B cell (primary cell): ENCODE data around the gene SLC17A8. TPM values are rescaled to one million over a fixed set of nuclear protein-coding genes. Genes with fewer than 3 reads are reported as not detected.

ENCODE experiments used
- ATAC-seq: fragments of 200-7000 bp; cut with Tn5 transposase; one replicate; pipeline ENCODE4 v1.10.0; 2021; ENCODE audit warnings: low read depth, mild to moderate bottlenecking, moderate number of reproducible peaks, moderate library complexity
- CTCF ChIA-PET: fragments of 350-600 bp; sonication (Branson Sonifier 250); formaldehyde crosslinking; loops from one replicate; lab custom pipeline; 2021; ENCODE audit warnings: antibody characterized with exemption, inconsistent platforms; lab: Charles Lee
- POLR2A ChIA-PET: fragments of 350-600 bp; sonication (Branson Sonifier 250); formaldehyde crosslinking; loops from one replicate; lab custom pipeline; 2021; ENCODE audit warnings: antibody characterized with exemption; lab: Charles Lee
- DNase-seq: peaks from one replicate; pipeline ENCODE4 v3.0.0; 2013
- H2AFZ ChIP-seq: 2 replicates; pipeline ENCODE4 v1.6.1; 2012; ENCODE audit warnings: mild to moderate bottlenecking, low read depth, low read length; ENCODE audit not compliant: insufficient read depth, poor library complexity, severe bottlenecking
- H3K27ac ChIP-seq, 2 donors: 1 replicate in 1 of 2; 2 replicates in 1 of 2; pipeline ENCODE4 v1.5.1; 2012 to 2013; ENCODE audit warnings: low read length in 2 of 2, mild to moderate bottlenecking in 2 of 2, moderate library complexity in 1 of 2
- H3K27me3 ChIP-seq, 4 experiments: fragments of 200-600 bp in 1 of 4; sonication (generic) in 1 of 4; replicated peaks in 1 of 4; 1 replicate in 2 of 4; 2 replicates in 2 of 4; pipeline versions ENCODE4 v1.6.1 to v1.7.0; 2013 to 2016; ENCODE audit warnings: low read length in 3 of 4, mild to moderate bottlenecking in 2 of 4, mixed read lengths in 1 of 4, moderate library complexity in 1 of 4; ENCODE audit not compliant: insufficient read depth in 4 of 4, control insufficient read depth in 3 of 4; ENCODE audit errors: control extremely low read depth in 1 of 4
- H3K36me3 ChIP-seq, 2 experiments: replicated peaks in 1 of 2; 1 replicate in 1 of 2; 2 replicates in 1 of 2; pipeline versions ENCODE4 v1.6.1 to v1.7.1; 2013; ENCODE audit warnings: low read length in 1 of 2; ENCODE audit not compliant: insufficient read depth in 2 of 2, control insufficient read depth in 1 of 2; ENCODE audit errors: control extremely low read depth in 1 of 2, extremely low read depth in 1 of 2
- H3K4me1 ChIP-seq, 2 donors: fragments of 200-600 bp in 1 of 2; sonication (generic) in 1 of 2; 1 replicate in 1 of 2; 2 replicates in 1 of 2; pipeline versions ENCODE4 v1.5.1 to v1.6.1; 2013 to 2017; ENCODE audit warnings: low read length in 2 of 2; ENCODE audit not compliant: control insufficient read depth in 2 of 2, insufficient read depth in 2 of 2
- H3K4me2 ChIP-seq: replicated peaks from 2 replicates; pipeline ENCODE3; 2012; ENCODE audit warnings: mild to moderate bottlenecking, low read depth, low read length; ENCODE audit not compliant: poor library complexity, severe bottlenecking
- H3K4me3 ChIP-seq, 5 experiments: fragments of 200-600 bp in 1 of 5; sonication (generic) in 1 of 5; 1 replicate in 3 of 5; 2 replicates in 2 of 5; pipeline versions ENCODE4 v1.5.1 to v1.7.0; 2011 to 2016; ENCODE audit warnings: low read length in 4 of 5, mild to moderate bottlenecking in 4 of 5, low read depth in 2 of 5, control low read depth in 1 of 5, moderate library complexity in 1 of 5; ENCODE audit not compliant: insufficient read depth in 1 of 5; ENCODE audit errors: control extremely low read depth in 1 of 5, extremely low read depth in 1 of 5
- H3K79me2 ChIP-seq: fragments of 200-600 bp; sonication (generic); one replicate; pipeline ENCODE4 v1.6.0; 2016; ENCODE audit warnings: low read length; ENCODE audit not compliant: control insufficient read depth, insufficient read depth
- H3K9ac ChIP-seq: fragments of 200-600 bp; sonication (generic); 2 replicates; pipeline ENCODE4 v1.6.1; 2017; ENCODE audit warnings: mild to moderate bottlenecking, low read length, moderate library complexity
- H3K9me3 ChIP-seq, 3 donors: one replicate each; pipeline versions ENCODE4 v1.6.1 to v1.7.1; 2013; ENCODE audit warnings: low read length in 2 of 3; ENCODE audit not compliant: control insufficient read depth in 2 of 3, insufficient read depth in 1 of 3; ENCODE audit errors: control extremely low read depth in 1 of 3
- H4K20me1 ChIP-seq: 2 replicates; pipeline ENCODE4 v1.6.0; 2012; ENCODE audit warnings: mild to moderate bottlenecking, low read length; ENCODE audit not compliant: insufficient read depth, control insufficient read depth, poor library complexity, severe bottlenecking
- H3K27ac Mint-ChIP-seq: one replicate; pipeline ENCODE4 v1.8.0; 2021; ENCODE audit warnings: mixed read lengths
- H3K27me3 Mint-ChIP-seq: one replicate; pipeline ENCODE4 v1.8.0; 2021; ENCODE audit warnings: mixed read lengths
- H3K4me1 Mint-ChIP-seq: one replicate; pipeline ENCODE4 v1.8.0; 2021; ENCODE audit warnings: mixed read lengths
- H3K4me3 Mint-ChIP-seq: one replicate; pipeline ENCODE4 v1.8.0; 2021; ENCODE audit warnings: mixed read lengths
- H3K9me3 Mint-ChIP-seq: one replicate; pipeline ENCODE4 v1.8.0; 2022; ENCODE audit warnings: mixed read lengths; ENCODE audit not compliant: insufficient read depth
- CTCF ChIP-seq: fragments of 200-600 bp; IDR thresholded peaks from one replicate; pipeline ENCODE4 v1.8.0; 2022; ENCODE audit warnings: antibody characterized with exemption, mild to moderate bottlenecking
- EZH2 ChIP-seq: IDR thresholded peaks from 2 replicates; pipeline ENCODE4 v1.6.1; 2012; ENCODE audit warnings: borderline replicate concordance, low read depth, mild to moderate bottlenecking, moderate library complexity, low read length; ENCODE audit not compliant: insufficient read depth, poor library complexity, severe bottlenecking
- intact Hi-C: fragments of 100-400 bp; cut with micrococcal nuclease; formaldehyde crosslinking; loops from one replicate; pipeline ENCODE4 v1.10.0; 2022
- polyA plus RNA-seq: library from polyadenylated mRNA; depleted of rRNA; stranded (reverse); fragments of >200 nt; gene quantifications from 2 replicates; pipeline ENCODE4 v1.2.3, GENCODE V29; 2012
- total RNA-seq, 2 donors: library from RNA; stranded (reverse); fragments of 120-200 nt in 1 of 2; gene quantifications; 1 replicate in 1 of 2; 2 replicates in 1 of 2; pipeline versions ENCODE4 v1.2.3 to v1.2.4, GENCODE V29; 2013 to 2022

The SLC17A8 gene
- total and polyA plus RNA-seq, 2 donors (not counting 1 experiment from before 2014, with no cell fraction given), result not detected

- Mint-ChIP-seq H3K4me1 (no peaks in the 10 kb centered on the region), H3K27me3 (no peaks in the 10 kb centered on the region), H3K27ac (no peak overlapping the region), H3K9me3 (no peaks in the 10 kb centered on the region), H3K4me3 (no peak overlapping the region)
- DNase-seq (no peak), ATAC-seq (no peak)
- H4K20me1 ChIP-seq, result no peaks in the 10 kb centered on the region
- intact Hi-C loops, result no loop called here
- POLR2A ChIA-PET, result no interaction called here
- no peak overlapping the region for H2AFZ ChIP-seq
- H3K36me3 ChIP-seq, result peaks cover 2 to 23% of the 10 kb centered on the region in 2 experiments
- TF ChIP-seq CTCF, result no peak
- no peak for TF ChIP-seq EZH2
- no peaks in the 10 kb centered on the region for H3K27me3 ChIP-seq
- H3K4me3 ChIP-seq, result no peak overlapping the region
- no peak overlapping the region for H3K9ac ChIP-seq
- H3K4me1 ChIP-seq, result no peaks in the 10 kb centered on the region
- H3K4me2 ChIP-seq, result no peak overlapping the region
- CTCF ChIA-PET, result no interaction called here
- H3K9me3 ChIP-seq, result no peaks in the 10 kb centered on the region
- H3K27ac ChIP-seq, result no peak overlapping the region
- H3K79me2 ChIP-seq, result no peaks in the 10 kb centered on the region
Measured at GRCh38 chr12:100324498-100324897, 32.4 kb upstream of the SLC17A8 start.

- Histone ChIP-seq H3K9me3 (no peaks in the 10 kb centered on the region), H3K27me3 (no peaks in the 10 kb centered on the region), H3K36me3 (peaks cover 2 to 31% of the 10 kb centered on the region in 2 experiments), H4K20me1 (no peaks in the 10 kb centered on the region), H3K4me2 (no peak overlapping the region), H3K4me3 (no peak overlapping the region), H3K79me2 (no peaks in the 10 kb centered on the region), H2AFZ (no peak overlapping the region), H3K4me1 (no peaks in the 10 kb centered on the region), H3K9ac (no peak overlapping the region), H3K27ac (no peak overlapping the region)
- Mint-ChIP-seq H3K4me1 (no peaks in the 10 kb centered on the region), H3K27ac (no peak overlapping the region), H3K4me3 (no peak overlapping the region), H3K27me3 (no peaks in the 10 kb centered on the region), H3K9me3 (no peaks in the 10 kb centered on the region)
- intact Hi-C loops, result no loop called here
- TF ChIP-seq CTCF, result no peak
- no peak for TF ChIP-seq EZH2
- ChIA-PET CTCF (no interaction called here), POLR2A (no interaction called here)
- ATAC-seq, result no peak
- DNase-seq, result no peak
Measured at GRCh38 chr12:100326208-100326607, 30.7 kb upstream of the SLC17A8 start.
